ENCODE data around the gene FGFBP3.

Gene FGFBP3

GRCh38 chr10:91856637-91857036, 52.6 kb downstream of the FGFBP3 start:
- peak; percentile 18 for DNase-seq (ENCODE audit: low read depth)
- H3K4me3 ChIP-seq (ENCODE audit: low read depth, low read length), result no peak overlapping the region
- TF ChIP-seq CTCF (conservative IDR thresholded peaks at IDR 0.05; ENCODE audit: low read depth, low read length), result peak; percentile 46

Data from choroid plexus epithelial cell (primary cell).